HG03378 (cell line): ENCODE data around the gene YEATS2.
"Not testable (repeated sequence)": the region's sequence is repeated elsewhere in the genome, so short reads cannot be mapped to it uniquely, and the experiment has no call there.

Experiments used
- ATAC-seq: cut with Tn5 transposase; IDR thresholded peaks from one replicate; pipeline ENCODE4 v1.9.1; 2021; ENCODE audit warnings: mild to moderate bottlenecking, moderate library complexity; ENCODE audit not compliant: unreplicated experiment

The YEATS2 gene

DNA sequence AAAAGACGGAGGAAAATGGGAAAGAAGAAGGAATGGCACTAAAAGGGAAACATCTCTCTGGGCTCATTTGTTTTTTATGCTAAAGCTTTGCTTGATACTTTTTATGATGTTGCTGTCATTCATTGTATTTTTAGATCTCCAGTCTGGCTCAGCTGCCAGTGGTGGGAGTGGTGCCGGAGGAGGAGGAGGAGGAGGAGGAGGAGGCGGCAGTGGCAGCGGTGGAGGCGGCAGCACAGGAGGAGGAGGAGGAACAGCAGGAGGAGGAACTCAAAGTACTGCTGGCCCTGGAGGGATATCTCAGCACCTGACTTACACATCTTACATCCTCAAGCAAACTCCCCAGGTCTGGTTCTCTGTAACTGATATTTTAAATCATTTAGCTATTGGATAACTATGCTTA is 78.2 kb downstream of the YEATS2 start:
- ATAC-seq: no peak

DNA sequence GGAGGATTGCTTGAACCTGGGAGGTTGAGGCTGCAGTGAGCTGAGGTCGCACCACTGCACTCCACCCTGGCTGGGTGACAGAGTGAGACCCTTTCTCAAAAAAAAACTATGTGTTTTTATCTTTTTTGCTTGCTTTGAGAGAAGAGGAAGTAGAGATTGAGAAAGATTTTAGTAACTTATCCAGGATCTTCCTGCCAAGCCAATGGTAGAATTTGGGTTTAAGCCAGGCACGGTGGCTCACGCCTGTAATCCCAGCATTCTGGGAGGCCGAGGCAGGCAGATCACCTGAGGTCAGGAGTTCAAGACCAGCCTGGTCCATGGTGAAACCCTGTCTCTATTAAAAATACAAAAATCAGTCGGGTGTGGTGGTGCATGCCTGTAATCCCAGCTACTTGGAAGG is 78.9 kb downstream of the YEATS2 start:
- not testable (repeated sequence) for ATAC-seq

DNA sequence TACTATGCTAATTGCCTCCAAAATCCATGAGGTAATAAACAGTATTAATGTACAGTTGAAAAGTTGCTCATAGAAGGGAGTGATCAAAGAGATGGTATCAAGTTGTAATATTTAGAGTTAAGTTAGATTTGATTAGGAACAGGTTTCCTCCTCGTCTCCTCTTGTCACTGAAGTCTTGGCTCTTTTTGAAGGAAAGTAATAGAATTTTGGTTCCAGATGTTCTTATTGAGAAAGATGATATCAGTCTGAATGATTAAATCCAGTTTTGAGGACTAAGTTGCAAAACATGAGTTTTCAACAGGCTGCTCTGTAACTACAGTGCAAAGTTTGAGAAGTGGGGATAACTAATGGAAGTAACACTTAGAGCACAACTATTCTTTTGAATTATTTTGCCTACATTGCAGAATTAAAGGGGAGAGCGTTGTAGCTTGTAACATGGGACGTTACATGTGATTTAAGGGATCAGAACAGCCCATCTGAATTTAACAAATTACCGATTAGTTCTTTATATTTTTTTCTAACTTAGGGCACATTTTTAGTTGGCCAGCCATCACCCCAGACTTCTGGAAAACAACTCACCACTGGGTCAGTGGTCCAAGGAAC is 79.5 kb downstream of the YEATS2 start:
- ATAC-seq: no peak

DNA sequence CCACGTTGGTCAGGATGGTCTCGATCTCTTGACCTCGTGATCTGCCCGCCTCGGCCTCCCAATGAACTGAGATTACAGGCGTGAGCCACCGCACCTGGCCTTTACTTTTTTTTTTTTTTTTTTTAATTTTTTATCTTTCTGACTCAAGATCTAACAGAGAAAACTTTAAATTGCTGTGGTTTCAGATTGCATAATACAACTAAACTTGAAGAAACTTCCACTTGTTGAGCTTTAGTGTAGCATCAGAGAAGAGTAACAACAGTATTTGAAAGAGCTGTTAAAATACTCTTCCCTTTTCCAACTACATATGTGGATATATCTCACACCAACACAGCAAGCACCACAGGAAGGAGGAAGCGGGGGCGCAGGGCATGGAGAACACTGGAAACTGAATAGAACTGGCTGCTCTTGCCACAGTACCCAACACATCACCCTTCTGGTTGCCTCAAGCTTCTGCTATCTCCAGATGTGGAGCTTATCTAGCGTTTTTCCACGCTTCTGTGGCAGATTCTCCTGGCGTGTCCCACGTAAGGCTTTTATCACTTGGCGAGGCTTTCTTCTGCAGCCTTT is 82.4 kb downstream of the YEATS2 start:
- no peak for ATAC-seq

DNA sequence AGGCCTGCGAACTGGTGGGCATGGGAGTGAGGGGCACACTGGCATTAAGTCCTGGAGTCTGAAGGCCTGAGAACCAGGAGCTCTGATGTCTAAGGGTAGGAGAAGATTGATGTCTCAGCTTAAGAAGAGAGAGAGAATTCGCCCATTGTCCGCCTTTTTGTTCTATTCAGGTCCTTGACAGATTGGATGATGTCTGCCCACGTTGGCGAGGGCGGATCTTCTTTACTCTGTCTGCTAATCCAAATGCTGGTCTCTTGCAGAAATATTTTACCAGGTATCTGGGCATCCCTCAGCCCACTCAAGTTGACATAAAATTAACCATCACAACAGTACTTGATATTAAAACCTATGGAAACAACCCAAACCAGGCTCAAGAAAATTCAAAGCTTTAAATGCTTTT is 83.6 kb downstream of the YEATS2 start:
- ATAC-seq: no peak

DNA sequence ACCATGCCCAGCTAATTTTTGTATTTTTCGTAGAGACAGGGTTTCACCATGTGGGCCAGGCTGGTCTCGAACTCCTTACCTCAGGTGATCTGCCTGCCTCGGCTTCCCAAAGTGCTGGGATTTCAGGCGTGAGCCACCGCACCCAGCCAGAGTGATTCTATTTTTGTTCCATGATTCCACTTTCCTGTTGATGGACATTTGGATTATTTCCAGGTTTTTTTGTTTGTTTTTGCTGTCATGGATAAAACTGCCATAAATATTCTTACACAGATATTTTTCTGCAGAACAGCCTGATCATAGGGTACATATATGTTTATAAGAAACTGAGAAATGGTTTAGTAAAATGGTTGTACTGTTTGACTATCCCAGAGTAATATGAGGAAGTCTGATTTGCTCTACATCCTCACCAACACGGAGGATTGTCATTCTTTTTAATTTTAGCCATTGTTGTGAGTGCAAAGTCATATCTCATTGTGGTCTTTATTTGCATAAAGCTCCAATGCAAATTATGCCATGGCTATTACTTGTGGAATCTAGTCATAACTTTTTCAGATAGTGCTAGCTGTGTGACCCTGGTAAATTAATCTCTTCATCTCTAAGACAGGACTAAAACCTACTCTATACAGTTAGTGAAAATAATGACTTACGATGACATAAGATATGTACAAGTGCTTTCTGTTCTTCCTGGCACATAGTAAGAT is 85.1 kb downstream of the YEATS2 start:
- ATAC-seq: no peak

DNA sequence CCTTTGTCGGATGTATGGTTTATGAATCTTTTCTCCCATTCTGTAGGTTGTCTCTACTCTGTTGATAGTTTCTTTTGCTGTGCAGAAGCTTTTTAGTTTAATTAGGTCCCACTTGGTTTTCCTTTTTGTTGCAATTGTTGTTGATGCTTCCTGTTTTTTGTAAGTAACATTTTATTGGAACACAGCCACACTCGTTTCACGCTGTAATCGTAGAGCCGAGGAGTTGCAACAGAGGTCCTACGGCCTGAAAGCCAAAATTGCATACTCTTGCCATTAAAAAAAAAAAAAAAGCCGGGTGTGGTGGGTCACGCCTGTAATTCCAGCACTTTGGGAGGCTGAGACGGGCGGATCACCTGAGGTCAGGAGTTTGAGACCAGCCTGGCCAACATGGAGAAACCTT is 86.9 kb downstream of the YEATS2 start:
- not testable (repeated sequence) for ATAC-seq

DNA sequence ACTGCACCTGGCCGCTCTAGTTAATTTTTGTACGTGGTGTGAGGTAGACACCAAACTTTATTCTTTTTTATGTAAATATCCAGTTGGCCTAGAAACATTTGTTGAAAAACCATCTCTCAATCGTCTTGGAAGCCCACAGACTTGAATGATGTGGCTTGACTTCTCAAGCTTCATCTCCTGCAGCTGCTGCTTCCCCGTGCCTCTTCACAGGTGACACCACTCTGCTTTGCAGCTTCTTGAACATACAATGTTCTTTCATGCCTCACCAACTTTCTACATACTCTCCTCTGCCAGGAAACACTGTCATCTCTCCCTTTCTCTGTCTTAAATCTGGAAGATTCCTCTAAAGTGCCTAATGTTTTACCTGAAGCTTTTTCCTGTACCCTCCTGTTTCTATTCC is 92.2 kb downstream of the YEATS2 start:
- no peak for ATAC-seq

DNA sequence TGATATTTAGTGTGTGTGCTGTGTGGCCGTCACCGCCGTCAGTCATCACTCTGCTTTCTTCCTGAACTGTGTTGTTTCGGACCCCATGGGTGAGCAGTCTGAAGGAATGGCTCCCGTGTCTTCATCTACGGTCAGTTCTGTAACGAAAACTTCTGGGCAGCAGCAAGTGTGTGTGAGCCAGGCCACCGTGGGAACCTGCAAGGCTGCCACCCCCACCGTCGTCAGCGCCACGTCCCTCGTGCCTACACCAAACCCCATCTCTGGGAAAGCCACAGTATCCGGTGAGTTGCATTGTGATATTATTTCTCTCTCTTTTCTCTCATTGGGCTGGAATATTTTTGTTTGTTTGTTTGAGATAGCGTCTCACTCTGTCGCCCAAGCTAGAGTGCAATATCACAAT is 93.1 kb downstream of the YEATS2 start:
- ATAC-seq: no peak

DNA sequence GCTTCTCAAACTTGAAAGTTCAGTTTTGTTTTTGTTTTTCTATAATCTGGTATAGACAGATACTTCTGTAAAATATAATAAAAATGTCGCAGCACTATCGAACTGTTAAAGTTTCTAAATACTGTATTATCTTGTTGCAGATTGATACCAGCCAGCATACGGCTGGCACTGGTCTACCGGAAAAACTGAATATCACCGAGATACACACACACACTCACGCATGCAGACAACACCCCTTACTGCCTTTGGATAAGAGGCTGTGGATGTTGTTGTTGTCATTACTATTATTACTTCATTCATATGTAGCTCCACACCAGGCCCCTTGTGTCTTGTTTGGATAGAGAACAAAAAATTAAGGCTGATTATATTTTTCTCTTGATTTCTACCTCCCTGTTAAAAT is 95.4 kb downstream of the YEATS2 start:
- no peak for ATAC-seq

DNA sequence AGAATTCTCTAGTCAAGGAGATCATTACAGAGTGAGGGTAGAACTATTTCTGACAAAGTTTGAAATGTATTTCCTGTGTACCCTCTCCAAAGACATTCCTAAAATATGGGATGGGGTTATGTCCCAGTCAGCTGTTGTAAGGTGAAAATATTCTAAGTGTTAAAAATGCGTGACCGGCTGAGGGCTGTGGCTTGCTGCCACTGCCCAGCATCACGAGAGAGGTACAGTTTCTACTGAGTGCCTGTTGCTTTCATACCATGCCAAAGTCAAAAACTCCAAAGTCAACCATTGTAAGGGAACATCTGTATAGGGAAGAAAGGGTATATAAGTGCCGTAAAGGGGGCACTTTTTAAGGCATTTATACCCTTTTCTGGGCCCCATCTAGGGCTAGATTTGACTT is 96.9 kb downstream of the YEATS2 start:
- no peak for ATAC-seq

DNA sequence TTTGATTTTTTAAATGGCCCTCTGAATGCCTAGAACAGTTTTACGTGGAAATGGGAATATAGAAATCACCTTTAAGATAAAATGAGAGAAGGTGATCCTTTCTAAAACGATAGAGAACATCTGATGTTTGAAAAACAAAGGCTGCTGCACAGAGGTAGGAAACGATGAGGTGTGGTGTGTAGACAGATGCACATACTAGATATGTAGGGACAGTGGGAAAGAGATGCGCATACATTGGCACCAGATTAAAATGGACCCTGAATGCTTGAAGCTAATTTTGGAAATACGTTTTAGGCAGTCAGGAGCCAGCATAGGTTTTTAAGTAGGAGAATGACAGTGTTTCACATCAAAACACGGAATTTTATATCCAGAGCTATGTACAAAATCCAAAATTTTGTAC is 98.8 kb downstream of the YEATS2 start:
- no peak for ATAC-seq

DNA sequence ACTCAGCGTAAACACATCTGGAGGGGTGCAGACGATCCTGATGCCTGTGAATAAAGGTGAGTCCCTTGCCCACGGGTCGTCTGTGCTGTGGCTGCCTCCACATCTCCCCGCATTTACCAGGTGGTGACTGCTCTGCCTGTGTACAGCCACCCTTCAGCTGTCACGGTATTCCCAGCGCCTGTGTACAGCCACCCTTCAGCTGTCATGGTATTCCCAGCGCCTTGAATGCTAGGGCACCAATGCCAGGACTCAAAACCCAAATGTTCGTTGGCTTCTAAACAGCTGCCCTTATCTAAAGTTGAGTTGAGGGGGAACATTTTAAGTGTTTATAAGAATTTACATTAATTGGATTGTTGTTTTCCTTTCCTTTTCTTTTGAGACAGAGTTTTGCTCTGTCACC is 100.4 kb downstream of the YEATS2 start:
- no peak for ATAC-seq

DNA sequence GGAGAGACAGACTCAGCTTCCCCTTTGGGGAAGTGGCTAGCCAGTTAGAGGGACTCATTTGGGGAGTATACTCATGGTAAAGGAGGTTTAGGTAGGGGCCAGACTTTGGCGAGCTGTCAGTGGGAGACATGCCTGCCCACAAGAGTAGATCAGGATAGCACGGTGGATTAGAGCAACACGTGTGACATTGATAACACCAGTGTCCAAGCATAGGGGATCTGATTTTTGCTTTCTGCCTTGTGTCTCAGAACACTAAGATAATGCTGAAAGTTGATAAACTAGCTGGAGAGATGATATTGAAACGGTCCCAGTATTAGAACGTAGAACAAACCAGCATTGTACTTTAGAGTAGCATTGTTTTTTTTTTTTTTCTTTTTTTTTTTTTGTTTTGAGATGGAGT is 101.9 kb downstream of the YEATS2 start:
- ATAC-seq: no peak

DNA sequence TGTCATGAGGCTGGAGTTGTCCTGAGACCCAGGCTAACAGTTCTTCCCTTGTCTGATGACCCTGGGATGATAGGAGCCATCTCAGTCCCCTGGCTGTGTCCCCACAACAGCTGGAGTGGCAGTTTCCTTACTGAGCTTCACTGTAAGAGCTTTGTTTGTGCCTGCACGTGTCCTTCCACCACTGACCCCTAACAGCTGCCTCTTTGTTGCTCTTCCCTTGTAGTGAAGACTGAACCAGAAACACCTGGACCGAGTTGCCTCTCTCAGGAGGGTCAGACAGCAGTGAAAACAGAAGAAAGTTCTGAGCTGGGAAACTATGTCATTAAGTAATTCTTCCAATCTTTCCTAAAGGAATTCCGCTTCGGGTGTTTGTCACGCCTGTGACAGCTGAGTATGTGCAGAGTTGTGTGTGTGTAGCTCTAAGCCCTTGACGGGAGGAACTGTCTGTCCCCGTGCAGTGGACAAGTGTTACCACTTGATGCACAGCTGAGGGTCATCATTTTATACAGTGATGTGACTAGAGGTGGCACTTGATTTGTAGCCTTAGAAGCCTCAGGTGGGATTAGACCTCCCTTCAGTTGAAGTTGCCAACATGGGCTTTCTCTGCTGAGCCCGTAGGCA is 102.8 kb downstream of the YEATS2 start:
- no peak for ATAC-seq

DNA sequence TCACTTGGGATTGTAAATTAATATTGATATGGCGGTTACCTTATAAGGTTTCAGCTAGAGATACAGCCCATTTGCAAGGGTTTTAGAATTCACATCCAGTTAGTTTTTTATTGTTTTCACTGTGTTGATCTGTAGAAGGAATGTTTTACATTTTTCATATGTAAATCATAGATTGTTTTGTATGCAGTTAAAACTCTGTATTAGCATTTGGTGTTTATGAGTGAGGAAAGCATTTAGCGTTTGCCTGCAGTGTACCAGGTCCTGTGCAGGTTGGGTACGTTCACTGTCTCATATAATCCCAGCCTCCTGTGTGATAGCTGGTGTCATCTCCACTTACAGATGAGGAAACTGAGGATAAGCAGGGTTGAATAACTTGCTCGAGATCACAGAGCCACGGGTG is 104.0 kb downstream of the YEATS2 start:
- ATAC-seq: no peak

DNA sequence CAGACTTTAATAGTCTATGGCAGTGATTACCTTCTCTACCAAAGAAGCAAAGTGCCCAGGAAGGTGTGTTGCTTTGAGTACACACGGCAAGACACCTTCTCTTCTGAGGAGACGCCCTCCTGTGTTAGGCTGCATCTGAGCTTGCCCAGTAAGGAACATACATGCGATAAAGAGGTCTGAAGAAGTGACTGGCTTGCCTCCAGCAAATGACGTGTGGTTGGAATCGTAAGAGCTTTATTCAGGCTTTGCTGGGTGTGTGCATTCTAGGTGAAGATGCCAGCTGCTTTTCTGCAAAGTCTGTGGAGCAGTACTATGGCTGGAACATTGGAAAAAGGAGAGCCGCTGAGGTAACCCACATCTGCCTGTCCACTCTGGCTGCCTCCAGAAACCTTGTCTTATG is 105.4 kb downstream of the YEATS2 start:
- no peak for ATAC-seq

DNA sequence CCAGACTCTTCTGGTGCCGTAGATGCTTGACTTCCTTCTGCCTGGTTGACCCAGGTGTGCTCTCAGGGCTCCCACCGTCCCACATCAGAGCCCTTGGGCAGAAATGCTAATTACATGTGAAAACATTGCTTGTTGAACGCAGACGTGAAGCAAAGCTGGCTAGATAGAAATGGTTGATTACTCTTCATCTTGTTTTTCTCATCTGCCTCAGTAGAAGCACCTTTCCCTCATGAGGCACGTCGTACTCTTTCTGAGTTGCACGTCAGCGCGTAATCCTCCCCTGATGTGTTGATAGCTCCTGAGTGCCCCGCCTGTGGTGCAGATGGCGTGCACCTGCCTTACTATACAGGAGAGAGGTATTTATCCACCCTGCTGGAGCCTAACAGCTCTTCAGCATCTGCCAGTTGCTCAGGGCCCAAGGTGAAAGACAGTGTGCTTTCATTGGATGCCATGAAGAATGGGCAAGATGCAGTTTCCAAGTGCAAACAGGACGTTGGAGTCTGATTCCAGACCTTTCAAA is 109.7 kb downstream of the YEATS2 start:
- ATAC-seq: no peak

DNA sequence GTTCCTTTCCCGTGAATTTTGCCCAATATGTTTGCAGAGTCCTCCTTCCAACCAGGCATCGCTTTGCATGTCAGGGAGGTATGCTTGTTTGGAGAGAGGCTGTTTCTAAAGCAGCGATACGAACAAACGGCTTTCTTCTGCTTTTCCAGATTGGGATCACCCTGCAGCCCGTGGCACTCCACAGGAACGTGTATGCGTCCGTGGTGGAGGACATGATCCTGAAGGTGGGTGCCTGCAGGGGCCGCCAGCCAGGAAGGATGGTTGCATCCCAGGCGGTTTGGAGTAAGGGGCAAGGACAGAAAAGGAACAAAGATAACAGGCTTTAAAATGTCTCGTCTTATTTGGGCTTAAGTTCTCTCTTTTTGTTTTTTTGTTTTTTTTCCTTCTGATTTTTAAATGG is 110.3 kb downstream of the YEATS2 start:
- no peak for ATAC-seq

DNA sequence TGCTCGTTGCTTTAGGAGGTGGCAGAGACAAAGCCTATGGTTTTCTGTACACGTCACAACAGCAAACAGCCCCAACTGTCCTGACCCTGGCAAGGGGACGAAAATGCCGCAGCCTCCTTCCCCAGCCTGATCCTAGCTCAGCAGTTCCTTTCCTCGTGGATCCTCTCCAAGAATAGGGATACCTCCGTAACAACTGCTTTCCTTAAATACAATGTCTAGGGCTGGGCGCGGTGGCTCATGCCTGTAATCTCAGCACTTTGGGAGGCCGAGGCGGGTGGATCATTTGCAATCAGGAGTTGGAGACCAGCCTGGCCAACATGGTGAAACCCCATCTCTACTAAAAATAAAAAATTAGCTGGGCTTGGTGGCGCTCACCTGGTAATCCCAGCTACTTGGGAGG is 110.8 kb downstream of the YEATS2 start:
- ATAC-seq: no peak

DNA sequence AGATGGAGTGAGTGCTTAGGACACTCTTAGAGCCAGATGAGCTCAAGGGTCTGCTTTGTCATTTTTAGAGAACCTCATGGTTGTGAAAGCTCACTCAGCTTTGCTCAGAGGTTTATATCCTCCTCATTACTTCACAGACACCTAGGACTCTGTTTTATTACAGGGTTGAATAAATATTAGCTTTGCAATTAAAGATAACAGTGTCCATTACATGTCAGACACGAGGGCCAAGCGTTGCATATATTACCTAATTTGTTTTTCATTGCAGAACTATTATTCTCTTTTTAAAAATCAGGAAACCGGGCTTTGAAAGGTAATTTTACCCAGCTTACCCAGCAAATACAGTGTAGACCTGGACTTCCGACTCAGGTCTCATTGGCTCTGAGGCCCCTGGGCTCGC is 111.7 kb downstream of the YEATS2 start:
- no peak for ATAC-seq
